Endometrium (tissue), 2 donors: ENCODE results near the gene LANCL2.
"Not testable (repeated sequence)": the region's sequence is repeated elsewhere in the genome, so short reads cannot be mapped to it uniquely, and the experiment has no call there.

Source experiments
- FAIRE-seq: peaks from 2 replicates; lab custom pipeline; 2012; peaks lifted over from hg19 to GRCh38; lab: Jason Lieb, UNC
- donor health status: control.
- donor health status: control.

Gene LANCL2

DNA sequence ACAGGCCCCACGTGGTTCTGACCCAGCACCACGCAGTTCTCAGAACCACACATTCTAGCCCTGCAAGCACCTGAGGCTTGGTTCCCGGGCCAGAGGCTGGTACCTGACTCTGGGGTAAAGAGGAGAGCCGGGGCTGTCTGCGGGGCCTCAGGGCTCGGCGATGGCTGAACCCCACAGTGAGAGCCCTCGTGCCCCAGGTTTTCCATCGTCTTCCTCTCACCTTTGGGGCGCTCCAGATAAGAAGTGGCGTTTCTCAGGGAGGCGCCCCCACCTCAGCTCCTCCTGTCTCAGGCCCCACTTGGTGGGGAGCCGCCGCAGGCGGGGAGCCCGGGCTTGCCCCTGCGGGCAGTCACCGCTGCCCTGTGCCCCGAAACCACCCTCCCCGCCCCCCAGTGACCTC lies 2.2 kb upstream of the LANCL2 start:
- FAIRE-seq = no peak

DNA sequence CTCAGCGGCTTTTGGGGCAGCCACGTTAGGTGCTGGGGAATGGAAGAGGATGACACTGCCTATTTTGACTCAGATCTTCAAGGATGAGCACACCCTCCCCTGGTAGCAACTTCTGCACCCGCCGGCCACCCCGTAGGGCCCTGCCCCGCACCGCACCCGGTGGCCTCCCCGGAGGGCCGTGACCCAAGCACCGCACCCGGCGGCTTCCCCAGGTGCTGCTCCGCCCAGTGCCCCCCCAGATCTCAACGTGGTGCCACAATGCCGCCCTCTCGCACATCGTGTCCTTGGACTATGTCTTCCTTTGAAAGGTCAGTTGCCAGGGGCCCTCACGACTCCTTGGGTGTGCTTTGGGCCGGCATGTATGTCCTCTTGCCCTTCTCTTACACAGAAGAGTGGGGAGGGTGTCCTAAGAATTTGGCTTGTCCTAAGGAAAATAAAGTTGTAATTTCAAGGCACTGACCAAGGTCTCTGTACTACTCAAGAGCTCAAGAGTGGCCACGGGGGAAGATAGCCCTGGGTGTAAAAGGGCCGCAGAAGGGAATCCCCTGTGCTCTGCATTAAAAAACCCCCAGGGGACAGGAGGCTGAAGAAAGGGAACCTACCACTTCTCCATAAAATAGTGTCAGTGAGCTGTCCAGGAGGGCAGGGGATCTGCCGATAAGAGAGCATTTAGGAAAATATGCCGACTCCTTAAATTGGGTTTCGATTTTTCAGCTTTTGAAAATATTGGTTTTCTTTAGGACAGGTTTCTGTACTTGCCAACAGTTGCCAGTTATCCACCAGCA lies 1.6 kb upstream of the LANCL2 start:
- FAIRE-seq = no peak

DNA sequence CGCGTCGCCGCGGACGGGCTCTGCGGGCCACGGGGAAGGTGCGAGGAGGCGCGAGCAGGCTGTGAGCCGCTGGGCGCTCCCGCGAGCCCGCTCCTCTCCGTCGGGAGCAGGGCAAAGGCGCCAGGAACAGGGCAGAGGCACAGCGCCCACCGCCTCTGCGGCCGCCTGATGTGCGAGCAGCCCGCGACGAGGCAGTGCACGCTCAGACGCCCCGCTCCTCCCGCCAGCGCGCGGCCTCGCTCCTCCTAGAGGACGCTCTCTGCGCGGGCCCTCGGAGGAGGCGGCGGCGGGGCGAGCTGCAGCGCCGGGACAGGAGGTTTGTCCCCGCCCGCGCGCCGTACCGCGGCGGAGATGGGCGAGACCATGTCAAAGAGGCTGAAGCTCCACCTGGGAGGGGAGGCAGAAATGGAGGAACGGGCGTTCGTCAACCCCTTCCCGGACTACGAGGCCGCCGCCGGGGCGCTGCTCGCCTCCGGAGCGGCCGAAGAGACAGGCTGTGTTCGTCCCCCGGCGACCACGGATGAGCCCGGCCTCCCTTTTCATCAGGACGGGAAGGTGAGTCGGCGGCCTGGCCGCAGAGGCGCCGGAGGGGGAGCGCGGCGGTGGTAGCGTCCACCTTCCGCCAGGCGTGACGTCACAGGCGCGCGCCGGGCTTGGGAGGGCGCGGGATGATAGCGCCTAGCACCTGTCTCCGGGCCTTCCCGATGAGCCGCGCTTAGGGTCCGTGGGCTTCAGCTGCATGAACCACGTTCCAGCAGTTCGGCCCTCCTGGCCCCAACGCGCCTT lies 731 bp downstream of the LANCL2 start:
- no peak for FAIRE-seq

DNA sequence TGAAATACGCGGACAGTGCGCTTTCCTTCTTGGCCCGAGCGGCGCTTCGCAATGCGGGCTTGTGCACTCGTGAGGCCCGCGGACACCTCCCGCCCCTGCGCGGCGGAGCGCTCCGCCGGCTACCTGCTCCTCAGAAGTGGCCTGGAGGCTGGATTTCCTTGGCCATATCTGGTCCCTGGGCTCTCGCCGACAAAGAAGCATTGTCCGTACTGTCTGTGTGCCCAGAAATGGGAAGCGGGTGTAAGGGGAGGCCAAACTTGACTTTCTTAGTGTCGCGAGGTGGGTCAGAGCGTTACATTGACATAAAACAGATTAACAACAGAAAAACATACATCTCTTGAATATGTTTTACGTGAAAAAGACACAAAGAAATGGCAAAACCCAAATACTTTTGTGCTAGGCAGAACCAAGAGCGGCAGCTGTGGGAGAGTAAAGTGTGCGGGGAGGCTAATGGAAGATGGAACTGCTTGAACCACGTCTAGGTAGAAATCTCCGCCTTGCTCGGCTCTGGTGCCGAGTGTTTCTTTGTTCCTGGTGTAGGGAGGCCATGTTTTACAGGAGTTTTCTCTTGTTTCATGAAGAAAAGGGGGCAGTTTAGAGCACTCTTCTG lies 1.4 kb downstream of the LANCL2 start:
- no peak for FAIRE-seq

DNA sequence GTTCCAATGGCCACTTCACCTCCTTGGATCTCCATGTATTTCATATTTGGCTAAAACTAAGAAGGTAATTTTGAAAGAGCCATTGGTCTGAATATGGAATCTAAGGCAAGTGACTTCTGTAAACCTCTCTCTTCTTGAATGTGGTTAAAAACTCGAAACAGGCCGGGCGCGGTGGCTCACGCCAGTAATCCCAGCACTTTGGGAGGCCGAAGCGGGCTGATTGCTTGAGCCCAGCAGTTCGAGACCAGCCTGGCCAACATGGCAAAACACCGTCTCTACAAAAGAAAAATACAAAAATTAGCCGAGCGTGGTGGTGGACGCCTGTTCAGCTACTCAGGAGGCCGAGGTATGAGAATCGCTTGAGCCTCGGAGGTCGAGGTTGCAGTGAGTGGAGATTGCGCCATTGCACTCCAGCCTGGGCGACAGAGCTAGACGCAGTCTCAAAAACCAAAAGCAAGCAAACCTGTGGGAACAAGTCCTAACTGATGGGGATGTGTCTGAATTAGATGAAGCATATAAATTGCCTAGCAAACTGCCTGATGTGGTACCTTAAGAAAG lies 2.2 kb downstream of the LANCL2 start:
- no peak for FAIRE-seq

DNA sequence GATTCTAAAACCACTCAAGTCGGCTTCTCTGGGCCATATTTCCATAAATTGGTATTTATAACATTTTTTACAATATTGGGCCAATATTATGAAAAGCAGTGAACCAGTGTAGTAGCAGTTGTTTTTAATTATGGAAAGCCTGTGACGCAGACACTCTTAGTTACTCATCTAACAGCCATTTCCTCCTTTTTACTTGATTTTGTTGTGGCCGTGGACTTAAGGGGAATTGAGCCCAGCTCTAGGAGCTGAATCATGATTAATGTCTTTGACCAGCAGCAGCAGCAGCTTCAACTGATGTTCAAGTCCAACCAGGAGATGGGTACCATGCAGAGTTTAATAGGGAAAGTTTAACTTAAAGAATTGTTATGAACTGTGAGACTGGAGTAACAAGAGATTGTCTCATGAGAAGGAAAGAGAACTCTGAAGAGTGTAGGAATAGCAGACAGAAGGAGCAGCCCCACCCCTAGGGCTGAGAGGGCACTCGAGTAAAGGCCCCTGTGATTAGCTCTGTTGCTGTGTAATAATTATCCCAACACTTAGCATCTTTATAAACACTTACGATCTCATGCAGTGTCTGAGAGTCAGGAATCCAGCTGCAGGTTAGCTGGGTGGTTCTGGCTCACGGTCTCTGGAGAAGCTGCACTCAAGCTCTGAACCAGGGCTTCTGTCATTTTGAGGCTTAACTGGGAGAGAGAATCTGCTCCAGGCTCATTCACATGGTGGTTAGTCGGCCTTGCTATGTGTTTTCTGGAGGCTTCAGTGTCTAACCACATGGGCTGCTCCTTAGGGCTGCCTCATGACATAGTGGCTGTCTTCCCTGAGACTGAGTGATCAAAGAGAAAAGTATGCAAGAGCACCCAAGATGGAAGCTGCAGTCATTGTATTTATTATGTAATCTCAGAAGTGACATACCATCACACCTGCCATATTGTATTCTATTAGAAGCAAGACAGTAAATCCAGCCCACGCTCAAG lies 4.6 kb downstream of the LANCL2 start:
- FAIRE-seq = no peak

DNA sequence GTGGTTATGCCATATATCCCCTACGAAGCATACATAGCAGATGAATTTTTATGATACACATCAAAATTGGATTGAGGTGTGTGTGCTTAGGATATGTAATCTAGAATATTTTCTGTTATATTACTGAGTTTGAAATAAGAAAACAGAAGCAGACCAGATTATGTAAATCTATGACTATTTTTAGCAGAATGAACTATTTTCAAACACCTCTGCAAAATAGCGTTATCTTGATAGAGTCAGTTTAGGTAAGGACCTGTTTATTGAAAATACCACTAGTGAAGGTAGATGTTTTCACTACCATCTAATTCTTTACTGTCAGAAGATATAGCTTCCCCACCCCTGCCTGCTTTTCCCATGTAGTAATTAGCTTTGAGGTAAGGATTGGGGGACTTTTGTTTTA lies 9.1 kb downstream of the LANCL2 start:
- no peak for FAIRE-seq

DNA sequence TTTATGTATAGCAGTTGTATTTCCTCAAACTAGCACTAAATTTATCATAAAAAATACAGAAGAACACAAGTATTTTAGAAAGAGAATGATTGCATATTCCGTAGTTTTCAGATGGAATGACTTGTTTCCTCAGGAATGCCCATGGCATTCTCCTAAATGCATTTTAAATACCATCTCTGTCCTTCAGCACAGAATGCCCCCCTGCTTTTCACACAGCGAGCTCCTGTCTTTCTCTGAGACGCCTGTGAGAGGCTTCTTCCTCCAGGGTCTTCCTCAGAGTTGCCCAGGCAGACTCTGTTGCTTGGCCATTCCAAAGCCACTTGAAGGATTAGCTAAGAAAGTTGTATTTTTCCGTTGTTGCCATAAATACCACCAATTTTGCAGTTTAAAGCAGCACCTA lies 10.1 kb downstream of the LANCL2 start:
- no peak for FAIRE-seq

DNA sequence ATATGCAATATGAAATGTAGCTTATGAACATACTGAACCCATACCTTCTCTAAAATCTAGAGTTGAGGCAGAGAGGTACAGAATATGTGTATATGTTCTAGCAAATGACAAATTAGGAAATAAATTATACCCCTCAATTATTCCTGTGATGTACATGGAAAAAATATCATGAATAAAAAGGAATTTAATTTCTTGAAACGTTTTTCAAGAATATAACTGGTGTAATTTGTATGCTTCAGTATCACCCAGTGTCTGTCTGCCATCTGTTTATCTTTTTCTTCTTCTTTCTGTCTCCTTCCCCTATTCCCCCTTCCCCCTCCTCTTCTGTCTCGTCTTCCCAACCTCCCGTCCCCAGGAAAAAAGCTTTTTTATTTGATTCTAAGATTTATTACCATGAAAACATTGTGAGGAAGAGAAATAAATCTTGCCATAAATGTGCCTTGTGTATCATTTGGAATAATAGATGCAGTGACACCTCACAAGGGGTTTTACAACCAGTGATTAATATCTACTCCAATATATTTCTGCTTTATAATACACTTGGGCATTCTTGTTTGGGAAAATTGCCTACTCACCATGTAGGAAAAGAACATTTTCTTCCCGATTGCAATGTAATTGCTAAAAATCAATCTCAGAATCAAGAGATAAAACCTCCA lies 12.2 kb downstream of the LANCL2 start:
- FAIRE-seq = peak; percentile 78

DNA sequence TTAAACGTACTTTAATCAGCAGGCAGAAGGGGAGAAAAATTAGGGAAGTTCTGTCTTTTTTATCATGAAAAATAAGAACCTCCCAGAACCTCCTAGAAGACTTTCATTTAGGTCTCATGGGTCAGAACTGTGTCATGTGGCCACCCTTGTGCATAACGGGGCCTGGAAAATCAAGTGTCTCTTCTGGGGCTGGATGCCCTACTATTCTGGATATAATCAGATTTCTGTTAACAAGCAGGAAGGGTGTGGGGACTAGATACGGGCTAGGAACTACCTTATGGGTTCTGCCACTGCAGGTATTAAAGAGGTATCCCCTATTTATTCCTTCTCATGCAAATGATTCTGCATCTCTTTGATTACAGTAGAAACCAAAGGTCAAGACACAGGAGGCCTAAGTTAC lies 14.1 kb downstream of the LANCL2 start:
- no peak for FAIRE-seq

DNA sequence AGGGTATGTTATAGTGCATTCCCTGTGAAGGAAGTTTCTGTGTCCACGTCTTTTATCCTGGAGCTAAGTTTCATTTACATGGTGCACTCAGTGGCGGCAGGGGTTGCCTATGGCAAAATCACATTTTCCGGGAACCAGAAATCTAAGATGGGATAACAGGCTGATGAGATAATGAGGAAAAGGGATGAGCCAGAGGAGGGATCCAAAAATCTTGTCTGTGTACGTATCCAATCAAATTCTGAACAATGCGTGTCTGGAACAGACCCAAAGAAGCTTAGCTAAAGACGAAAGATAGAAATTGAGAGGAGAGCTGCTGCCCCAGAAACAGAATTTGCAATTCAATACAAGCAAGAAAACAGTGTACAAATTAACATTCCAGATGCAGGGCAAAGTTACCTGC lies 16.1 kb downstream of the LANCL2 start:
- FAIRE-seq = no peak

DNA sequence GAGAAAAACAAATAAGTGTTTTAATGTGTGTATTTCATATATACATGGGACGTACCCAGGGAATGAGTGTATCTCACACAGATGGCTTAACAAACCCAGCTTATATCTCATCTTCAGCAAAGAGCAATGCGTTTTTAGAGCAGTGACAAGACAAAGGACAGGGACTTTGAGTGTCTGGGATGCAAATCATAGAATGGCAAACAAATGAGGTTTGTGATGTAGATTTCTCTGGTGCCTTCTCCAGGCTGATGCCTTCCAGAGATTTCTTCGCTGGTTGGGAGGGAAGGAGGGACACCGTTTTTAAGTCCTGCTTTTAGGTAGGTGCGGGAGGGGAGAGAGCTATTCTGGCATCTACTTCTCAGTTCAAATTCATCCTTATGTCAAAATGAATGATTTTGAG lies 16.6 kb downstream of the LANCL2 start:
- FAIRE-seq = no peak

DNA sequence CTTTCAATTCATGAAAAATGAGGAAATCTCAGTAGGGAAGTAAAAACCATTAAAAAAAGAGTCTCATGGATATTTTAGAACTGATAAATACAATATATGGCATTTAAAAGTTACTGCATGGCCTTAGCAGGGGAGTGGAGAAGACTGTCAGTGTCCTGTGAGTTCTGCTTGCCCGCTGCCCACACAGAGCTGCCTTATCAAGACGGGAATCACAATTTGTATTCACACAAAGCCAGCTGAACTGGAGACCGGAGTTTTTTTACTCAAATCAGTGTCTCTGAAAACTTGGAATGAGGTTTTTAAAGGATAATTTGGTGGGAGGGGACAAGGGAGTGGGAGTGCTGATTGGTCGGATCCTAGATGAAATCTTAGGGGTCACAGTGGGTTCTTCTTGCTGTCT lies 17.1 kb downstream of the LANCL2 start:
- no peak for FAIRE-seq

DNA sequence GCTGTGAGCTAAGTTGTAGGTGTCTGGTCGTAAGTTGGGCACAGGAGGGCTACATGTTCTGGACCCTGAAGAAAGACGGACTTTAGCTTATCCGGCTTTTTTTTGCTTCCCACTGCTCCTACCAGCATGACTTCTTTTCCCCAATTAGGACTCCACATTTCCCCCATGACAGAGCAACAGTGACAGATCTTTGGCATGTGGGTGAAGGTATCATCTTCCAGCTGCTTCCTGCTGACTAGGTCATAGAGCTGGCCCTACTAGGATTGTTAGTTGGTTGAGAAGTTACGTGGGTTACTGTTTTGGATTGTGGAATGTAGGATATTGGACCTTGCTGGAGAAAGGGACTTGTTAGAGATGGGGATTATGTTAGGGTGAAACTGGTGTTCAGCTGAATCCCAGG lies 21.4 kb downstream of the LANCL2 start:
- FAIRE-seq = no peak

DNA sequence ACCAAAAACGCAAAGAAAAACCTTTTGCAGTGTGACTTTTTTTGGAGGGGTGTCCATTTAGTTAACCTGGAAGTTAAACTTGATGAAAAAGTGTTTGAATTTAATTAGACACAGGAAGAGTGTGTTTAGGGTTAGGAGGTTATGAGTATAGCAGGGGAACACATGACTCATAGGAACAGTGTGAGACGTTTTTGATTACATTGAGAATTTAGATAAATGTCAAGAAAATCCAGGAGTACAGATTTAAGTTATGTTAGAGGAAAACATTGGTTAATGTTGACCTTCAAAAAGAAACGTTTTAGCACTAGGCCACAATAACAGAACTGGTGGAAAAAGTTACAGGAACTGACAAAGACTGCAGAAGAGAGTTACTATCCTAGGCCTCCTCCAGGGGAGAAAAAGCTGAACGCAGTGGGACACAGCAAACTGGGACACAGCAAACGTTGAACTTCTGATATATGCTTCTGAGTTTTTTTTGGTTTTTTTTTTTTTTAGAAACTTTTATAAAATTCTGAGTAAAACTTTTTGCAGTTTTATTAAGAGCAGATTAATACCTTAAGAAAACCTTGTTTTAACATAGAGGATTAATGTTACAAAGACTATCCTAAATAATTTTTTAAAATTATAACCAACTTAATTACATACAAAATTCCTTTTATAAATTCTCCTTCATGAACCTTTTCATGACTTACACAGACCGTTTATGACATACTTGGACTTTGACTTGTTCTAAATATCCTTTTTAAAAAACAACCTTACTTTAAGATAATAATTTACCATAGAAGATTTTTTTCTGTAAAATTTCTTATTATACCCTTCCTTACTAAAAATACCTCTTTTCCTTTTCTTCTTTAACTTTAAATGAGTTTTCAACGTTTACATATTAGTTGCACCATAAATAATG lies 22.2 kb downstream of the LANCL2 start:
- FAIRE-seq = peak; percentile 41

DNA sequence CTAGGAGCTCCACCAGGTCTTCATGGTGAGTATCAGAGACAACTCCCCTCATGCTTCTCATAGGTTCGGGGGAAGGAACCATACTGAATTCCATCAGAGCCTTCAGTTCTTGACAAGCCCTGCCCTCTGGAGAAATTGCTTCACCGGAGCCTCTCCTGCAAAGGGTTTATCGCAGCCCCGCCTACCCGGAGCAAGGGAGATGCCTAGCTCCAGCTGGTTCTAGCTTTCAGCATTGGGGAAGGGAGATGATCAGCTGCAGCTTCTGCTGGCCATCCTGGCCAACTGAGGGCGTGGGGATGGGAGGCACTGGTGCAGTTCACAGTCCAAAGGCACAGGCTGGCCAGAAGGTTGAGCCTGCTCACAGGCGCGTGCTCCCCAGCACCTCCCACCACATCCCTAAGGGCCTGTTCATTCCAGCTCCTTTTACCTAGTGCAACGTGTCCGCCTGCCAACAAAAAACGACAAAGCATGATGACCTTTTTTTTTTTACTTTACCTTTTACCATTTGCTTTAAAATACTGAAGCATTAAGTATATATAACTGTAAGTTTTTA lies 31.2 kb downstream of the LANCL2 start:
- FAIRE-seq = no peak

DNA sequence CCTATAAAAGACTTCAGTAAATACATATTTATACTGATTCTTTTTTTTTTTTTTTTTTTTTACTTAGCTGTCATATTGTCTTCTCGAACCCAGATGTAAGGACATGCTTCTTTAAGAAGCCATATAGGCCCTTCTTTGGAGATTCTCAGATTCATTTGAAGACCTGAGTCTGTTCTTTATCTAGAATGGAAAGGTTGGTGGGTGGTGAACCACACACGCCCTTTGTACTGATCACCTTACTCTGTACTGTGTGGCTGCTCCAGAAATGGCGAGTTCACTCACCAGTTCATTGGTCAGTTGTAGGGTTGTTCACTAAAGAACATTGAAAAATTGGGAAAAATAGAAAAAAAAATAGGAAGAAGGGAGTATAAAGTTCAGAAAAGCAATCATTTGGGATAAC lies 32.5 kb downstream of the LANCL2 start:
- no peak for FAIRE-seq

DNA sequence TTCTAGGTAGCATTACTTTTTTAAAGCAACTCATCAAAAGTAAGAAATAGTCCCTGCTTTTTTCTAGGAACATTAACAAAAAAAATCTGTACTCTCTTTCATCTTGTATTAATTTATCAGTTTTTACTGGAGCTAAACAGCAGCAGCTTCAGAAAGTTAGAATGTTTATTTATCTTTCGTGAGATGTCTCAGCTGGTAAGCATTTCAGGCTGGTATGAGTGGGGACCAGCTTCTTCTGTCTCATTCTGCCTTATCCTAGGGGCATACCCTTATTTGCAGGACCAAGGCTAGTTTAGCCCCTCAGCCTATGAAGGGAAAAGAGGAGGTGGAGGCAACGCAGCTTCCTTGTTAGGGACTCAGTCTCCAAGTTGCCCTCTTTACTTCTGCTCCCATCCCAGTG lies 35.1 kb downstream of the LANCL2 start:
- no peak for FAIRE-seq

DNA sequence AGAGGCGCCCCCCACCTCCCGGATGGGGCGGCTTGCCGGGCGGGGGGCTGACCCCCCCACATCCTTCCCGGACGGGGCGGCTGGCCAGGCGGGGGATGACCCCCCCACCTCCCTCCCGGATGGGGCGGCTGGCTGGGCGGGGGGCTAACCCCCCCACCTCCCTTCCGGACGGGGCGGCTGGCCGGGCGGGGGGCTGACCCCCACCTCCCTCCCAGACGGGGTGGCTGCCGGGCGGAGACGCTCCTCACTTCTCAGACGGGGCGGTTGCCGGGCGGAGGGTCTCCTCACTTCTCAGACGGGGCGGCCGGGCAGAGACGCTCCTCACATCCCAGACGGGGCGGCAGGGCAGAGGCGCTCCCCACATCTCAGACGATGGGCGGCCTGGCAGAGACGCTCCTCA lies 37.4 kb downstream of the LANCL2 start:
- FAIRE-seq = not testable (repeated sequence)
